GM23338 (cell line): Measurements from ENCODE around the gene ARL6IP1. TPM values are rescaled to one million over a fixed set of nuclear protein-coding genes. Genes with fewer than 3 reads are reported as not detected.

Experiments
- ATAC-seq: fragments of 200-7000 bp; cut with Tn5 transposase; 3 replicates; pipeline ENCODE4 v1.9.1; 2020
- DNase-seq: peaks from one replicate; pipeline ENCODE4 v3.0.0-alpha.2; 2015; ENCODE audit warnings: low spot score
- H2AFZ ChIP-seq: fragments of 200-600 bp; sonication (generic); 2 replicates; pipeline ENCODE4 v1.8.0; 2016; ENCODE audit warnings: antibody characterized with exemption, mild to moderate bottlenecking, moderate library complexity
- H3F3A ChIP-seq: fragments of 200-600 bp; sonication (generic); replicated peaks from 2 replicates; pipeline ENCODE4 v1.8.0; 2017; ENCODE audit warnings: antibody characterized with exemption, mixed run types, low read depth
- H3K27ac ChIP-seq: fragments of 200-600 bp; sonication (generic); 2 replicates; pipeline ENCODE4 v1.6.1; 2016; ENCODE audit warnings: low read depth
- H3K27me3 ChIP-seq: fragments of 200-600 bp; sonication (generic); 2 replicates; pipeline ENCODE4 v1.8.0; 2016; ENCODE audit warnings: mild to moderate bottlenecking, mixed run types, moderate library complexity; ENCODE audit not compliant: insufficient read depth
- H3K36me3 ChIP-seq: fragments of 200-600 bp; sonication (generic); 2 replicates; pipeline ENCODE4 v1.8.0; 2016; ENCODE audit warnings: mild to moderate bottlenecking; ENCODE audit not compliant: insufficient read depth
- H3K4me1 ChIP-seq: fragments of 200-600 bp; sonication (generic); 2 replicates; pipeline ENCODE4 v1.8.0; 2016; ENCODE audit warnings: mild to moderate bottlenecking, moderate library complexity; ENCODE audit not compliant: insufficient read depth
- H3K4me2 ChIP-seq: fragments of 200-600 bp; sonication (generic); 2 replicates; pipeline ENCODE4 v1.7.1; 2017; ENCODE audit warnings: mixed run types
- H3K4me3 ChIP-seq: fragments of 200-600 bp; sonication (generic); 2 replicates; pipeline ENCODE4 v1.6.1; 2016; ENCODE audit warnings: mixed run types
- H3K79me2 ChIP-seq: fragments of 200-600 bp; sonication (generic); replicated peaks from 2 replicates; pipeline ENCODE4 v1.8.0; 2017; ENCODE audit warnings: mild to moderate bottlenecking; ENCODE audit not compliant: insufficient read depth
- H3K9me2 ChIP-seq: fragments of 200-600 bp; sonication (generic); 2 replicates; pipeline ENCODE4 v1.8.0; 2017; ENCODE audit not compliant: insufficient read depth
- H4K20me1 ChIP-seq: fragments of 200-600 bp; sonication (generic); replicated peaks from 2 replicates; pipeline ENCODE4 v1.8.0; 2017; ENCODE audit warnings: mild to moderate bottlenecking; ENCODE audit not compliant: insufficient read depth
- H3K27ac Mint-ChIP-seq: 2 replicates; pipeline ENCODE4 v1.8.0; 2020; ENCODE audit warnings: inconsistent platforms, mild to moderate bottlenecking, moderate library complexity, mixed read lengths
- H3K27me3 Mint-ChIP-seq: 3 replicates; pipeline ENCODE4 v1.8.0; 2022; ENCODE audit warnings: low read depth, mild to moderate bottlenecking, moderate library complexity, mixed read lengths, inconsistent platforms; ENCODE audit not compliant: insufficient read depth, poor library complexity
- H3K36me3 Mint-ChIP-seq: 3 replicates; pipeline ENCODE4 v1.8.0; 2021; ENCODE audit warnings: low read depth, mild to moderate bottlenecking, inconsistent platforms, moderate library complexity, mixed read lengths
- H3K4me1 Mint-ChIP-seq: 3 replicates; pipeline ENCODE4 v1.8.0; 2020; ENCODE audit warnings: mild to moderate bottlenecking, inconsistent platforms, mixed read lengths
- H3K4me3 Mint-ChIP-seq: 3 replicates; pipeline ENCODE4 v1.8.0; 2021; ENCODE audit warnings: moderate library complexity, mild to moderate bottlenecking, inconsistent platforms, mixed read lengths
- H3K9me3 Mint-ChIP-seq: 3 replicates; pipeline ENCODE4 v1.8.0; 2020; ENCODE audit warnings: moderate library complexity, mild to moderate bottlenecking, inconsistent platforms, mixed read lengths
- CTCF ChIP-seq, 2 experiments: fragments of 200-600 bp in 1 of 2; sonication (generic) in 1 of 2; conservative IDR thresholded peaks; 2 replicates each; pipeline versions ENCODE4 v1.5.1 to v1.6.1; 2016 to 2017; ENCODE audit warnings: antibody characterized with exemption in 2 of 2, low read depth in 2 of 2, mild to moderate bottlenecking in 2 of 2, moderate library complexity in 1 of 2
- EZH2 ChIP-seq: fragments of 200-600 bp; sonication (generic); IDR thresholded peaks from one replicate; pipeline ENCODE4 v1.8.0; 2017; ENCODE audit warnings: antibody characterized with exemption, mild to moderate bottlenecking, low read depth; ENCODE audit not compliant: unreplicated experiment
- EZH2phosphoT487 ChIP-seq: fragments of 200-600 bp; sonication (generic); IDR thresholded peaks from one replicate; pipeline ENCODE4 v1.8.1; 2018; ENCODE audit warnings: antibody characterized with exemption; ENCODE audit not compliant: unreplicated experiment
- JUNB ChIP-seq: IDR thresholded peaks from one replicate; pipeline ENCODE4 v1.6.1; 2016; ENCODE audit warnings: antibody characterized with exemption; ENCODE audit not compliant: unreplicated experiment
- NANOG ChIP-seq: IDR thresholded peaks from 2 replicates; pipeline ENCODE4 v1.6.1; 2016; ENCODE audit warnings: antibody characterized with exemption, borderline replicate concordance
- STAT1 ChIP-seq: IDR thresholded peaks from one replicate; pipeline ENCODE4 v1.6.1; 2016; ENCODE audit warnings: antibody characterized with exemption; ENCODE audit not compliant: unreplicated experiment
- ZNF114 ChIP-seq: fragments of 250-450 bp; sonication (Bioruptor Pico); IDR thresholded peaks from 2 replicates; pipeline ENCODE4 v1.5.0; 2020; ENCODE audit warnings: mild to moderate bottlenecking, moderate library complexity
- ZNF462 ChIP-seq: fragments of 250-450 bp; sonication (Bioruptor Pico); IDR thresholded peaks from 2 replicates; pipeline ENCODE4 v1.5.0; 2020; ENCODE audit warnings: mild to moderate bottlenecking, moderate library complexity
- polyA plus RNA-seq: library from polyadenylated mRNA; unstranded; fragments of >200 nt; fragmentation: Nextera tagmentation; extraction: Ambion mirVana; gene quantifications from 2 replicates; pipeline ENCODE4 v1.2.1, GENCODE V29; 2016
- total RNA-seq: library from RNA; depleted of rRNA; stranded (reverse); fragments of >200 nt; shearing (Covaris generic); gene quantifications from 2 replicates; pipeline ENCODE4 v1.2.3, GENCODE V29; 2014

ARL6IP1 gene
- total and polyA plus RNA-seq, 2 experiments from 2014 or later = 192 to 250 TPM

- peaks cover 60% of the 10 kb centered on the region for H3F3A ChIP-seq
- H3K4me1 ChIP-seq = peaks cover 26% of the 10 kb centered on the region
- Mint-ChIP-seq H3K27ac (no peak overlapping the region), H3K4me3 (no peak overlapping the region), H3K9me3 (no peaks in the 10 kb centered on the region), H3K27me3 (peaks cover 6% of the 10 kb centered on the region), H3K4me1 (peaks cover 35% of the 10 kb centered on the region), H3K36me3 (peaks cover 65% of the 10 kb centered on the region)
- H3K4me2 ChIP-seq = no peak overlapping the region
- H3K4me3 ChIP-seq = no peak overlapping the region
- peaks cover 64% of the 10 kb centered on the region for H4K20me1 ChIP-seq
- H3K27ac ChIP-seq = peak overlapping the region; percentile 82
- no peaks in the 10 kb centered on the region for H3K9me2 ChIP-seq
- peaks cover 62% of the 10 kb centered on the region for H3K79me2 ChIP-seq
- H3K36me3 ChIP-seq = peaks cover 62% of the 10 kb centered on the region
- TF ChIP-seq EZH2 = no peak
- no peak for TF ChIP-seq ZNF114
- no peak for TF ChIP-seq NANOG
- TF ChIP-seq EZH2phosphoT487 = no peak
- TF ChIP-seq STAT1 = no peak
- TF ChIP-seq CTCF (conservative IDR thresholded peaks at IDR 0.05; ENCODE audit: low read depth in 2 of 2) = no peak
- no peak for TF ChIP-seq JUNB
- TF ChIP-seq ZNF462 (CRISPR knock-in tag) = no peak
- no peaks in the 10 kb centered on the region for H3K27me3 ChIP-seq
- no peak overlapping the region for H2AFZ ChIP-seq
- ATAC-seq (no peak), DNase-seq (no peak)
These were observed 17.7 kb downstream of the ARL6IP1 start for GRCh38 chr16:18783430-18784341.
